ENCODE measurements around the gene ENGASE.

ENGASE gene

GRCh38 chr17:79115487-79115886 lies 40.9 kb downstream of the ENGASE start:
- DNase-seq (ENCODE audit: low read depth), result no peak

- no peak for DNase-seq (ENCODE audit: low read depth)
Measured at GRCh38 chr17:79116575-79117368, 42.1 kb downstream of the ENGASE start.

- DNase-seq (ENCODE audit: low read depth), result no peak
Measured at GRCh38 chr17:79117905-79118487, 43.4 kb downstream of the ENGASE start.

- DNase-seq (ENCODE audit: low read depth), result no peak
Measured at GRCh38 chr17:79118924-79119323, 44.3 kb downstream of the ENGASE start.

- DNase-seq (ENCODE audit: low read depth), result no peak
Measured at GRCh38 chr17:79120259-79120658, 45.6 kb downstream of the ENGASE start.

GRCh38 chr17:79123988-79124387 lies 49.4 kb downstream of the ENGASE start:
- no peak for DNase-seq (ENCODE audit: low read depth)

GRCh38 chr17:79124513-79125209 lies 50.0 kb downstream of the ENGASE start:
- no peak for DNase-seq (ENCODE audit: low read depth)

GRCh38 chr17:79125503-79125902 lies 50.9 kb downstream of the ENGASE start:
- DNase-seq (ENCODE audit: low read depth), result no peak

- DNase-seq (ENCODE audit: low read depth), result no peak
Measured at GRCh38 chr17:79126139-79126538, 51.5 kb downstream of the ENGASE start.

- no peak for DNase-seq (ENCODE audit: low read depth)
Measured at GRCh38 chr17:79127534-79128135, 53.0 kb downstream of the ENGASE start.

- DNase-seq (ENCODE audit: low read depth), result no peak
Measured at GRCh38 chr17:79129523-79129922, 54.9 kb downstream of the ENGASE start.

- no peak for DNase-seq (ENCODE audit: low read depth)
Measured at GRCh38 chr17:79130536-79131273, 56.1 kb downstream of the ENGASE start.

GRCh38 chr17:79131274-79131635 lies 56.6 kb downstream of the ENGASE start:
- no peak for DNase-seq (ENCODE audit: low read depth)

- no peak for DNase-seq (ENCODE audit: low read depth)
Measured at GRCh38 chr17:79131701-79132100, 57.1 kb downstream of the ENGASE start.

GRCh38 chr17:79132271-79133064 lies 57.8 kb downstream of the ENGASE start:
- no peak for DNase-seq (ENCODE audit: low read depth)

GRCh38 chr17:79133214-79133613 lies 58.6 kb downstream of the ENGASE start:
- no peak for DNase-seq (ENCODE audit: low read depth)

GRCh38 chr17:79133985-79134384 lies 59.4 kb downstream of the ENGASE start:
- DNase-seq (ENCODE audit: low read depth), result no peak

- DNase-seq (ENCODE audit: low read depth), result no peak
Measured at GRCh38 chr17:79135011-79135410, 60.4 kb downstream of the ENGASE start.

GRCh38 chr17:79135628-79136405 lies 61.2 kb downstream of the ENGASE start:
- DNase-seq (ENCODE audit: low read depth), result no peak

Measured in fibroblast of gingiva (primary cell).